CD4-positive, alpha-beta T cell (primary cell): Measurements from ENCODE around the gene DNTT. TPM values are rescaled to one million over a fixed set of nuclear protein-coding genes. Genes with fewer than 3 reads are reported as not detected.

ENCODE experiments used
- ATAC-seq: fragments of 200-7000 bp; cut with Tn5 transposase; one replicate; pipeline ENCODE4 v1.10.0; 2022; ENCODE audit warnings: mild to moderate bottlenecking; ENCODE audit not compliant: poor library complexity
- CTCF ChIA-PET: fragments of 350-600 bp; sonication (Branson Sonifier 250); formaldehyde crosslinking; loops from one replicate; lab custom pipeline; 2021; ENCODE audit warnings: antibody characterized with exemption, inconsistent platforms; lab: Charles Lee
- POLR2A ChIA-PET: fragments of 350-600 bp; sonication (Branson Sonifier 250); formaldehyde crosslinking; loops from one replicate; lab custom pipeline; 2021; ENCODE audit warnings: antibody characterized with exemption, inconsistent platforms; lab: Charles Lee
- DNase-seq, 14 experiments: peaks; one replicate each; pipeline ENCODE4 v3.0.0-alpha.2; 2013 to 2020; ENCODE audit warnings: mixed read lengths in 2 of 14
- H3K27ac ChIP-seq, 2 donors: one replicate each; pipeline versions ENCODE4 v1.5.1 to v1.7.0; 2013; ENCODE audit warnings: low read length in 2 of 2, low read depth in 1 of 2, mild to moderate bottlenecking in 1 of 2
- H3K27me3 ChIP-seq, 2 experiments: 1 replicate in 1 of 2; 2 replicates in 1 of 2; pipeline versions ENCODE4 v1.6.1 to v1.7.0; 2013; ENCODE audit warnings: low read length in 2 of 2, control low read depth in 1 of 2, mild to moderate bottlenecking in 1 of 2, moderate library complexity in 1 of 2; ENCODE audit not compliant: insufficient read depth in 2 of 2, control insufficient read depth in 1 of 2
- H3K36me3 ChIP-seq: one replicate; pipeline ENCODE4 v1.6.1; 2013; ENCODE audit warnings: low read length, control low read depth; ENCODE audit not compliant: insufficient read depth
- H3K4me1 ChIP-seq: one replicate; pipeline ENCODE4 v1.6.1; 2013; ENCODE audit warnings: low read length, control low read depth; ENCODE audit not compliant: insufficient read depth
- H3K4me3 ChIP-seq: one replicate; pipeline ENCODE4 v1.5.1; 2013; ENCODE audit warnings: mild to moderate bottlenecking, low read length, moderate library complexity
- H3K9me3 ChIP-seq, 2 experiments: 1 replicate in 1 of 2; 2 replicates in 1 of 2; pipeline versions ENCODE4 v1.6.1 to v1.7.0; 2013; ENCODE audit warnings: low read length in 2 of 2, mild to moderate bottlenecking in 2 of 2, control low read depth in 1 of 2, moderate library complexity in 1 of 2; ENCODE audit not compliant: control insufficient read depth in 1 of 2, insufficient read depth in 1 of 2
- H3K27ac Mint-ChIP-seq: one replicate; pipeline ENCODE4 v1.8.0; 2020; ENCODE audit warnings: mixed read lengths
- H3K27me3 Mint-ChIP-seq: one replicate; pipeline ENCODE4 v1.8.0; 2021; ENCODE audit warnings: mixed read lengths
- H3K36me3 Mint-ChIP-seq: one replicate; pipeline ENCODE4 v1.8.0; 2021; ENCODE audit warnings: low read depth, mixed read lengths
- H3K4me1 Mint-ChIP-seq: one replicate; pipeline ENCODE4 v1.8.0; 2021; ENCODE audit warnings: low read depth, mixed read lengths
- H3K4me3 Mint-ChIP-seq: one replicate; pipeline ENCODE4 v1.8.0; 2020; ENCODE audit warnings: mild to moderate bottlenecking, mixed read lengths
- H3K9me3 Mint-ChIP-seq: one replicate; pipeline ENCODE4 v1.8.0; 2020; ENCODE audit warnings: mixed read lengths
- intact Hi-C, 2 experiments: fragments of 100-400 bp; cut with DNase I in 1 of 2; cut with micrococcal nuclease in 1 of 2; formaldehyde crosslinking; loops; one replicate each; pipeline versions ENCODE4 v1.15.1 to v1.9.0; 2023 to 2025; cut with DNase I, micrococcal nuclease
- total RNA-seq, 174 experiments: library from RNA in 2 of 174; stranded (reverse) in 2 of 174; gene quantifications; one replicate each; pipeline ENCODE4 v1.2.3 and lab custom pipeline; 2021 to 2026
- TF ChIP-seq, protein P1 (sequence below): fragments of 200-600 bp; IDR thresholded peaks from one replicate; pipeline ENCODE4 v1.8.0; 2022; ENCODE audit warnings: antibody characterized with exemption, mild to moderate bottlenecking

DNTT gene
- total RNA-seq, 2 experiments from 2014 or later = 0.11 TPM; not detected in 1

DNA sequence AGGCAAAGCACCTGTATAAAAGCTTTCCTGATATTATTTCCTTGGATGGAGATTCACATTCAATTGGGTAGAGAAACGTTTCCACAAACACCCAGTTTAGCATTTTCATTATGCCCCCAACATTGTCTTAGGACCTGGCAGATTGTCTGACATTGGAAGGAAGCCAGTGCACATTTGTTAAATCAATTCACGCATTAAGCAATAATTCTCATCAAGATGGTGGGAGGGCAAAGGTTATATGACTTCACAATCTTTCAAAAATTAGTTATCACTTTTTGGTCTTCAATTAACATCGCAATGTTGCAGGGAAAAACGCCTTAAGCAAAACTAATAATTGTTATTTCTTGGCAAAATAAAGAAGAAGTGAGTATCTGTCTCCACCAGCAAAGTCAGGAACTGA, 38.2 kb downstream of the DNTT start:
- H3K4me3 Mint-ChIP-seq = no peak overlapping the region
- H3K9me3 ChIP-seq = peaks cover 0 to 3% of the 10 kb centered on the region in 2 experiments
- ChIA-PET CTCF (no interaction called here), POLR2A (no interaction called here)
- ATAC-seq (no peak), DNase-seq (no peak)
- H3K27ac ChIP-seq = no peak overlapping the region
- H3K36me3 ChIP-seq = no peaks in the 10 kb centered on the region
- H3K4me1 ChIP-seq = no peaks in the 10 kb centered on the region
- intact Hi-C loops = no loop called here
- no peak overlapping the region for H3K4me3 ChIP-seq
- H3K36me3 Mint-ChIP-seq = no peaks in the 10 kb centered on the region
- H3K27me3 Mint-ChIP-seq = no peaks in the 10 kb centered on the region
- peaks cover 3% of the 10 kb centered on the region for H3K9me3 Mint-ChIP-seq
- no peak overlapping the region for H3K27ac Mint-ChIP-seq
- H3K27me3 ChIP-seq = no peaks in the 10 kb centered on the region
- TF ChIP-seq, protein P1, sequence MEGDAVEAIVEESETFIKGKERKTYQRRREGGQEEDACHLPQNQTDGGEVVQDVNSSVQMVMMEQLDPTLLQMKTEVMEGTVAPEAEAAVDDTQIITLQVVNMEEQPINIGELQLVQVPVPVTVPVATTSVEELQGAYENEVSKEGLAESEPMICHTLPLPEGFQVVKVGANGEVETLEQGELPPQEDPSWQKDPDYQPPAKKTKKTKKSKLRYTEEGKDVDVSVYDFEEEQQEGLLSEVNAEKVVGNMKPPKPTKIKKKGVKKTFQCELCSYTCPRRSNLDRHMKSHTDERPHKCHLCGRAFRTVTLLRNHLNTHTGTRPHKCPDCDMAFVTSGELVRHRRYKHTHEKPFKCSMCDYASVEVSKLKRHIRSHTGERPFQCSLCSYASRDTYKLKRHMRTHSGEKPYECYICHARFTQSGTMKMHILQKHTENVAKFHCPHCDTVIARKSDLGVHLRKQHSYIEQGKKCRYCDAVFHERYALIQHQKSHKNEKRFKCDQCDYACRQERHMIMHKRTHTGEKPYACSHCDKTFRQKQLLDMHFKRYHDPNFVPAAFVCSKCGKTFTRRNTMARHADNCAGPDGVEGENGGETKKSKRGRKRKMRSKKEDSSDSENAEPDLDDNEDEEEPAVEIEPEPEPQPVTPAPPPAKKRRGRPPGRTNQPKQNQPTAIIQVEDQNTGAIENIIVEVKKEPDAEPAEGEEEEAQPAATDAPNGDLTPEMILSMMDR = no peak
- no peaks in the 10 kb centered on the region for H3K4me1 Mint-ChIP-seq

DNA sequence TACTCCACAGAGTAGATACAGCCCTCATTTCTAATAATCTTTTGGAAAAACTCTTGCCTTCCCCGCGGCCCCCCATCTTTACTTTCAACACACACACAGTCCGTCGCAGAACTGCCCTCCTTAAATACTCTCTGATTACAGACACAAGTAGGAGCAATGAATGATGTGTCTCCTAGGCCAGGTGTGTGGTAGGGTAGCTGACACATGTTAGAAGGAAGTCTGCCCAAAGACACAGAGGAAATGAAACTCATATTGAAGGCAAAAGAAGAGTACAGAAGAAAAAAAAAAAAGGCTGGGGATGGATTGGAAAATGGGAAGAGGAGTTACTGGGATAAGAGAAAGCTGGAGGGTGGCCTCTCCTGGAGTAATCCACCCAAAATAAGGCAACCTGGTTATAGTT, 39.9 kb downstream of the DNTT start:
- Histone ChIP-seq H3K27me3 (no peaks in the 10 kb centered on the region), H3K4me3 (no peak overlapping the region), H3K36me3 (no peaks in the 10 kb centered on the region), H3K9me3 (peaks cover 0 to 3% of the 10 kb centered on the region in 2 experiments), H3K27ac (no peak overlapping the region), H3K4me1 (no peaks in the 10 kb centered on the region)
- ChIA-PET CTCF (interaction anchor here (1.2 kb wide), 1 partner anchor 114 kb away, joined by 3 read pairs; no protein-coding TSS in a partner anchor), POLR2A (no interaction called here)
- TF ChIP-seq, protein P1 = no peak
- no peak overlapping the region for H3K27ac Mint-ChIP-seq
- no peak overlapping the region for H3K4me3 Mint-ChIP-seq
- DNase-seq (no peak), ATAC-seq (no peak)
- intact Hi-C loops = no loop called here
- peaks cover 3% of the 10 kb centered on the region for H3K9me3 Mint-ChIP-seq
- peaks cover 5% of the 10 kb centered on the region for H3K27me3 Mint-ChIP-seq
- H3K36me3 Mint-ChIP-seq = no peaks in the 10 kb centered on the region
- no peaks in the 10 kb centered on the region for H3K4me1 Mint-ChIP-seq

DNA sequence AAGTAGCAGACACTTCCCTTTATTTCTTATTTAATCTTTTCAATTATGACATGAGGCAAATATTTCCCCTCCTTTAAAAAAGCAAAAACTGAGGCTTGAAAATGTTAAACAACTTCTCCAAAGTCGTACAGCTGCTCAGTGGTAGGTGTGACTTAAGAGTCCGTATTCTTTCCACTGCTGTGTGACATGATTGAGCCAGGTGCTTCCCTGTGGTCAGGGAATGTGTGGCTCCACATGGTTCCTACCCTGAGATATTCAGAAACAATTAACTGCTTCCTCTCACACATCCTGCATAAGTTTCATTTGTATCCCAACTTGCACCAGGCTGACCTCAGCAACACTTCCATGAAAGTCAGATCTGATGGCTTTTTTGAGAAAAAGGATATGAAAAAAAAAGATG, 41.0 kb downstream of the DNTT start:
- peaks cover 5% of the 10 kb centered on the region for H3K27me3 Mint-ChIP-seq
- TF ChIP-seq, protein P1 = no peak
- H3K9me3 ChIP-seq = peaks cover 0 to 3% of the 10 kb centered on the region in 2 experiments
- no peaks in the 10 kb centered on the region for H3K36me3 ChIP-seq
- peaks cover 3% of the 10 kb centered on the region for H3K9me3 Mint-ChIP-seq
- no peaks in the 10 kb centered on the region for H3K36me3 Mint-ChIP-seq
- no peak for ATAC-seq
- H3K4me1 ChIP-seq = no peaks in the 10 kb centered on the region
- H3K27me3 ChIP-seq = no peaks in the 10 kb centered on the region
- CTCF ChIA-PET = interaction anchor here (1.2 kb wide), 1 partner anchor 115 kb away, joined by 3 read pairs; no protein-coding TSS in a partner anchor
- POLR2A ChIA-PET = no interaction called here
- H3K4me1 Mint-ChIP-seq = no peaks in the 10 kb centered on the region
- intact Hi-C loops = no loop called here
- H3K4me3 ChIP-seq = no peak overlapping the region
- H3K4me3 Mint-ChIP-seq = no peak overlapping the region
- no peak overlapping the region for H3K27ac ChIP-seq
- no peak for DNase-seq
- H3K27ac Mint-ChIP-seq = no peak overlapping the region
